MM.1S (cell line): ENCODE results near the gene GOLIM4.

Source experiments
- EZH2 ChIP-seq: fragments of 300-600 bp; sonication (generic); optimal IDR thresholded peaks from 2 replicates; pipeline ENCODE3; 2017; ENCODE audit warnings: low read depth, mild to moderate bottlenecking, antibody characterized with exemption, low read length, mixed read lengths
- TF ChIP-seq, protein P1 (sequence below): fragments of 300-600 bp; sonication (generic); IDR thresholded peaks from 2 replicates; pipeline ENCODE4 v1.5.1; 2016; ENCODE audit warnings: antibody characterized with exemption, low read length, mixed read lengths

DNA sequence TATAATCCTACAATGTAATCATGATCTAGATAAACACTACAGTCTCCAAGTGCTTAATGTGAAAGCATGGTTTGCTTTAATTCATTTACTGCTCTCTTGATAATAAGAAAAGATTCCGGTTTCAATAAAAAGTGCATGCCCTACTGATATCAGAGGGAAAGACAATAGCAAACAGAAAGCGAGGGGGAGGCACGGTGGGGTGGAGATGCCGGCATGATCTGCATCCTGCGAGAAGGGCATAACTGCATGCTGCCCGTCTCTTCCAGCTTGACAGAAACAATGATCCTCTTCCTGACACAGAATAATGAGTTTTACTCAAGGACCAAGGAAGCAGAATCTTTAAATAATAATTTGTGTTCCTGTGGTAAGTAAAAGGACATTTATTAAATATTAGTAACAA, 51.7 kb downstream of the GOLIM4 start:
- no peak for TF ChIP-seq EZH2
- TF ChIP-seq, protein P1, sequence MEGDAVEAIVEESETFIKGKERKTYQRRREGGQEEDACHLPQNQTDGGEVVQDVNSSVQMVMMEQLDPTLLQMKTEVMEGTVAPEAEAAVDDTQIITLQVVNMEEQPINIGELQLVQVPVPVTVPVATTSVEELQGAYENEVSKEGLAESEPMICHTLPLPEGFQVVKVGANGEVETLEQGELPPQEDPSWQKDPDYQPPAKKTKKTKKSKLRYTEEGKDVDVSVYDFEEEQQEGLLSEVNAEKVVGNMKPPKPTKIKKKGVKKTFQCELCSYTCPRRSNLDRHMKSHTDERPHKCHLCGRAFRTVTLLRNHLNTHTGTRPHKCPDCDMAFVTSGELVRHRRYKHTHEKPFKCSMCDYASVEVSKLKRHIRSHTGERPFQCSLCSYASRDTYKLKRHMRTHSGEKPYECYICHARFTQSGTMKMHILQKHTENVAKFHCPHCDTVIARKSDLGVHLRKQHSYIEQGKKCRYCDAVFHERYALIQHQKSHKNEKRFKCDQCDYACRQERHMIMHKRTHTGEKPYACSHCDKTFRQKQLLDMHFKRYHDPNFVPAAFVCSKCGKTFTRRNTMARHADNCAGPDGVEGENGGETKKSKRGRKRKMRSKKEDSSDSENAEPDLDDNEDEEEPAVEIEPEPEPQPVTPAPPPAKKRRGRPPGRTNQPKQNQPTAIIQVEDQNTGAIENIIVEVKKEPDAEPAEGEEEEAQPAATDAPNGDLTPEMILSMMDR: no peak
